GM23338 (cell line): Measurements from ENCODE around the gene ZNF714. TPM values are rescaled to one million over a fixed set of nuclear protein-coding genes. Genes with fewer than 3 reads are reported as not detected.

Source experiments
- ATAC-seq: fragments of 200-7000 bp; cut with Tn5 transposase; 3 replicates; pipeline ENCODE4 v1.9.1; 2020
- DNase-seq: peaks from one replicate; pipeline ENCODE4 v3.0.0-alpha.2; 2015; ENCODE audit warnings: low spot score
- H2AFZ ChIP-seq: fragments of 200-600 bp; sonication (generic); 2 replicates; pipeline ENCODE4 v1.8.0; 2016; ENCODE audit warnings: antibody characterized with exemption, mild to moderate bottlenecking, moderate library complexity
- H3F3A ChIP-seq: fragments of 200-600 bp; sonication (generic); replicated peaks from 2 replicates; pipeline ENCODE4 v1.8.0; 2017; ENCODE audit warnings: antibody characterized with exemption, mixed run types, low read depth
- H3K27ac ChIP-seq: fragments of 200-600 bp; sonication (generic); 2 replicates; pipeline ENCODE4 v1.6.1; 2016; ENCODE audit warnings: low read depth
- H3K27me3 ChIP-seq: fragments of 200-600 bp; sonication (generic); 2 replicates; pipeline ENCODE4 v1.8.0; 2016; ENCODE audit warnings: mild to moderate bottlenecking, mixed run types, moderate library complexity; ENCODE audit not compliant: insufficient read depth
- H3K36me3 ChIP-seq: fragments of 200-600 bp; sonication (generic); 2 replicates; pipeline ENCODE4 v1.8.0; 2016; ENCODE audit warnings: mild to moderate bottlenecking; ENCODE audit not compliant: insufficient read depth
- H3K4me1 ChIP-seq: fragments of 200-600 bp; sonication (generic); 2 replicates; pipeline ENCODE4 v1.8.0; 2016; ENCODE audit warnings: mild to moderate bottlenecking, moderate library complexity; ENCODE audit not compliant: insufficient read depth
- H3K4me2 ChIP-seq: fragments of 200-600 bp; sonication (generic); 2 replicates; pipeline ENCODE4 v1.7.1; 2017; ENCODE audit warnings: mixed run types
- H3K4me3 ChIP-seq: fragments of 200-600 bp; sonication (generic); 2 replicates; pipeline ENCODE4 v1.6.1; 2016; ENCODE audit warnings: mixed run types
- H3K79me2 ChIP-seq: fragments of 200-600 bp; sonication (generic); replicated peaks from 2 replicates; pipeline ENCODE4 v1.8.0; 2017; ENCODE audit warnings: mild to moderate bottlenecking; ENCODE audit not compliant: insufficient read depth
- H3K9me2 ChIP-seq: fragments of 200-600 bp; sonication (generic); 2 replicates; pipeline ENCODE4 v1.8.0; 2017; ENCODE audit not compliant: insufficient read depth
- H4K20me1 ChIP-seq: fragments of 200-600 bp; sonication (generic); replicated peaks from 2 replicates; pipeline ENCODE4 v1.8.0; 2017; ENCODE audit warnings: mild to moderate bottlenecking; ENCODE audit not compliant: insufficient read depth
- H3K27ac Mint-ChIP-seq: 2 replicates; pipeline ENCODE4 v1.8.0; 2020; ENCODE audit warnings: inconsistent platforms, mild to moderate bottlenecking, moderate library complexity, mixed read lengths
- H3K27me3 Mint-ChIP-seq: 3 replicates; pipeline ENCODE4 v1.8.0; 2022; ENCODE audit warnings: low read depth, mild to moderate bottlenecking, moderate library complexity, mixed read lengths, inconsistent platforms; ENCODE audit not compliant: insufficient read depth, poor library complexity
- H3K36me3 Mint-ChIP-seq: 3 replicates; pipeline ENCODE4 v1.8.0; 2021; ENCODE audit warnings: low read depth, mild to moderate bottlenecking, inconsistent platforms, moderate library complexity, mixed read lengths
- H3K4me1 Mint-ChIP-seq: 3 replicates; pipeline ENCODE4 v1.8.0; 2020; ENCODE audit warnings: mild to moderate bottlenecking, inconsistent platforms, mixed read lengths
- H3K4me3 Mint-ChIP-seq: 3 replicates; pipeline ENCODE4 v1.8.0; 2021; ENCODE audit warnings: moderate library complexity, mild to moderate bottlenecking, inconsistent platforms, mixed read lengths
- H3K9me3 Mint-ChIP-seq: 3 replicates; pipeline ENCODE4 v1.8.0; 2020; ENCODE audit warnings: moderate library complexity, mild to moderate bottlenecking, inconsistent platforms, mixed read lengths
- CREB1 ChIP-seq: fragments of 250-450 bp; sonication (Bioruptor Pico); IDR thresholded peaks from 2 replicates; pipeline ENCODE4 v1.5.0; 2020; ENCODE audit warnings: low read depth, mild to moderate bottlenecking, moderate library complexity
- NANOG ChIP-seq: IDR thresholded peaks from 2 replicates; pipeline ENCODE4 v1.6.1; 2016; ENCODE audit warnings: antibody characterized with exemption, borderline replicate concordance
- ZNF331 ChIP-seq: fragments of 250-450 bp; sonication (Bioruptor Pico); IDR thresholded peaks from 2 replicates; pipeline ENCODE4 v1.5.0; 2020; ENCODE audit warnings: low read depth, mild to moderate bottlenecking, moderate library complexity
- polyA plus RNA-seq: library from polyadenylated mRNA; unstranded; fragments of >200 nt; fragmentation: Nextera tagmentation; extraction: Ambion mirVana; gene quantifications from 2 replicates; pipeline ENCODE4 v1.2.1, GENCODE V29; 2016
- total RNA-seq: library from RNA; depleted of rRNA; stranded (reverse); fragments of >200 nt; shearing (Covaris generic); gene quantifications from 2 replicates; pipeline ENCODE4 v1.2.3, GENCODE V29; 2014
- TF ChIP-seq, protein P1 (sequence below): fragments of 250-450 bp; sonication (Bioruptor Pico); IDR thresholded peaks from 2 replicates; pipeline ENCODE4 v1.5.0; 2020; ENCODE audit warnings: mild to moderate bottlenecking, moderate library complexity
- TF ChIP-seq, protein P2 (sequence below): IDR thresholded peaks from one replicate; pipeline ENCODE4 v1.6.1; 2018; ENCODE audit warnings: antibody characterized with exemption; ENCODE audit not compliant: unreplicated experiment
- TF ChIP-seq, protein P3 (sequence below), 2 experiments: fragments of 200-600 bp in 1 of 2; sonication (generic) in 1 of 2; conservative IDR thresholded peaks; 2 replicates each; pipeline versions ENCODE4 v1.5.1 to v1.6.1; 2016 to 2017; ENCODE audit warnings: antibody characterized with exemption in 2 of 2, low read depth in 2 of 2, mild to moderate bottlenecking in 2 of 2, moderate library complexity in 1 of 2

Gene ZNF714
- total and polyA plus RNA-seq, 2 experiments from 2014 or later = 43.5 to 83.2 TPM

DNA sequence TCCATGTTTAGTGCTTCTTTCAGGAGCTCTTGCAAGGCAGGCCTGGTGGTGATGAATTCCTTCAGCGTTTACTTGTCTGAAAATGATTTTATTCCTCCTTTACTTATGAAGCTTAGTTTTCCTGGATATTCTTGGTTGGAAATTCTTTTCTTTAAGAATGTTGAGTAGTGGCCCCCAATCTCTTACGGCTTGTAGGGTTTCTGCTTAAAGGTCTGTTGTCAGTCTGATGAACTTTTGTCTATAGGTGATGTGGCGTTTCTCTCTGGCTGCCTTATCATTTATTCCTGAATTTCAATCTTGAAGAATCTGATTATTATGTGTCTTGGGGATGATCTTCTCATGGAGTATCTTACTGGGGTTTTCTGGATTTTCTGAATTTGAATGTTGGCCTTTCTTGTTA lies 35.5 kb upstream of the ZNF714 start (continued):
- TF ChIP-seq, protein P1, sequence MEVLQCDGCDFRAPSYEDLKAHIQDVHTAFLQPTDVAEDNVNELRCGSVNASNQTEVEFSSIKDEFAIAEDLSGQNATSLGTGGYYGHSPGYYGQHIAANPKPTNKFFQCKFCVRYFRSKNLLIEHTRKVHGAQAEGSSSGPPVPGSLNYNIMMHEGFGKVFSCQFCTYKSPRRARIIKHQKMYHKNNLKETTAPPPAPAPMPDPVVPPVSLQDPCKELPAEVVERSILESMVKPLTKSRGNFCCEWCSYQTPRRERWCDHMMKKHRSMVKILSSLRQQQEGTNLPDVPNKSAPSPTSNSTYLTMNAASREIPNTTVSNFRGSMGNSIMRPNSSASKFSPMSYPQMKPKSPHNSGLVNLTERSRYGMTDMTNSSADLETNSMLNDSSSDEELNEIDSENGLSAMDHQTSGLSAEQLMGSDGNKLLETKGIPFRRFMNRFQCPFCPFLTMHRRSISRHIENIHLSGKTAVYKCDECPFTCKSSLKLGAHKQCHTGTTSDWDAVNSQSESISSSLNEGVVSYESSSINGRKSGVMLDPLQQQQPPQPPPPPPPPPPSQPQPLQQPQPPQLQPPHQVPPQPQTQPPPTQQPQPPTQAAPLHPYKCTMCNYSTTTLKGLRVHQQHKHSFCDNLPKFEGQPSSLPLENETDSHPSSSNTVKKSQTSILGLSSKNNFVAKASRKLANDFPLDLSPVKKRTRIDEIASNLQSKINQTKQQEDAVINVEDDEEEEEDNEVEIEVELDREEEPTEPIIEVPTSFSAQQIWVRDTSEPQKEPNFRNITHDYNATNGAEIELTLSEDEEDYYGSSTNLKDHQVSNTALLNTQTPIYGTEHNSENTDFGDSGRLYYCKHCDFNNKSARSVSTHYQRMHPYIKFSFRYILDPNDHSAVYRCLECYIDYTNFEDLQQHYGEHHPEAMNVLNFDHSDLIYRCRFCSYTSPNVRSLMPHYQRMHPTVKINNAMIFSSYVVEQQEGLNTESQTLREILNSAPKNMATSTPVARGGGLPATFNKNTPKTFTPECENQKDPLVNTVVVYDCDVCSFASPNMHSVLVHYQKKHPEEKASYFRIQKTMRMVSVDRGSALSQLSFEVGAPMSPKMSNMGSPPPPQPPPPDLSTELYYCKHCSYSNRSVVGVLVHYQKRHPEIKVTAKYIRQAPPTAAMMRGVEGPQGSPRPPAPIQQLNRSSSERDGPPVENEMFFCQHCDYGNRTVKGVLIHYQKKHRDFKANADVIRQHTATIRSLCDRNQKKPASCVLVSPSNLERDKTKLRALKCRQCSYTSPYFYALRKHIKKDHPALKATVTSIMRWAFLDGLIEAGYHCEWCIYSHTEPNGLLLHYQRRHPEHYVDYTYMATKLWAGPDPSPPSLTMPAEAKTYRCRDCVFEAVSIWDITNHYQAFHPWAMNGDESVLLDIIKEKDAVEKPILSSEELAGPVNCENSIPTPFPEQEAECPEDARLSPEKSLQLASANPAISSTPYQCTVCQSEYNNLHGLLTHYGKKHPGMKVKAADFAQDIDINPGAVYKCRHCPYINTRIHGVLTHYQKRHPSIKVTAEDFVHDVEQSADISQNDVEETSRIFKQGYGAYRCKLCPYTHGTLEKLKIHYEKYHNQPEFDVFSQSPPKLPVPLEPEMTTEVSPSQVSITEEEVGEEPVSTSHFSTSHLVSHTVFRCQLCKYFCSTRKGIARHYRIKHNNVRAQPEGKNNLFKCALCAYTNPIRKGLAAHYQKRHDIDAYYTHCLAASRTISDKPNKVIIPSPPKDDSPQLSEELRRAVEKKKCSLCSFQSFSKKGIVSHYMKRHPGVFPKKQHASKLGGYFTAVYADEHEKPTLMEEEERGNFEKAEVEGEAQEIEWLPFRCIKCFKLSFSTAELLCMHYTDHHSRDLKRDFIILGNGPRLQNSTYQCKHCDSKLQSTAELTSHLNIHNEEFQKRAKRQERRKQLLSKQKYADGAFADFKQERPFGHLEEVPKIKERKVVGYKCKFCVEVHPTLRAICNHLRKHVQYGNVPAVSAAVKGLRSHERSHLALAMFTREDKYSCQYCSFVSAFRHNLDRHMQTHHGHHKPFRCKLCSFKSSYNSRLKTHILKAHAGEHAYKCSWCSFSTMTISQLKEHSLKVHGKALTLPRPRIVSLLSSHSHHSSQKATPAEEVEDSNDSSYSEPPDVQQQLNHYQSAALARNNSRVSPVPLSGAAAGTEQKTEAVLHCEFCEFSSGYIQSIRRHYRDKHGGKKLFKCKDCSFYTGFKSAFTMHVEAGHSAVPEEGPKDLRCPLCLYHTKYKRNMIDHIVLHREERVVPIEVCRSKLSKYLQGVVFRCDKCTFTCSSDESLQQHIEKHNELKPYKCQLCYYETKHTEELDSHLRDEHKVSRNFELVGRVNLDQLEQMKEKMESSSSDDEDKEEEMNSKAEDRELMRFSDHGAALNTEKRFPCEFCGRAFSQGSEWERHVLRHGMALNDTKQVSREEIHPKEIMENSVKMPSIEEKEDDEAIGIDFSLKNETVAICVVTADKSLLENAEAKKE = no peak

DNA sequence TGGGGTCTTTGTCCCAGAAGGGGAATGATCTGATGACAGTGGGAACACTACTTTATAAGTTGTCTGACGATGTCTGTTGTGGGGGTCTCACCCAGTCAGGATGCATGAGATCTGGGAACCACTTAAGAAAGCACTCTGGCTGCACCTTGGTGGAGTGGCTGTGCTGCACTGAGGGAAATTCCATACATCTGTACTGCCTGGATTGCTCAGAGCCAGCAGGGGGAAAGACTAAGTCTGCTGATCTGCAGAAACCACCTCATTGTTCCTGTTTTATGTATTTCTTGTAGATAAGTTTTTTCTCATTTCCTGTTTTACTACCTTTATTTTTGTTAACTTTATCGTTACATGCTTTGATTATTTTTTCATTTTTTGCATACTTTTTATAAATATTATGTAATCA lies 34.3 kb upstream of the ZNF714 start:
- H3K36me3 ChIP-seq = 0 out of 2 replicates have a peak, but pooled peaks cover 4% of the 10 kb centered on the region
- peaks cover 27% of the 10 kb centered on the region for H3K9me3 Mint-ChIP-seq
- no peak for ATAC-seq
- TF ChIP-seq, protein P2, sequence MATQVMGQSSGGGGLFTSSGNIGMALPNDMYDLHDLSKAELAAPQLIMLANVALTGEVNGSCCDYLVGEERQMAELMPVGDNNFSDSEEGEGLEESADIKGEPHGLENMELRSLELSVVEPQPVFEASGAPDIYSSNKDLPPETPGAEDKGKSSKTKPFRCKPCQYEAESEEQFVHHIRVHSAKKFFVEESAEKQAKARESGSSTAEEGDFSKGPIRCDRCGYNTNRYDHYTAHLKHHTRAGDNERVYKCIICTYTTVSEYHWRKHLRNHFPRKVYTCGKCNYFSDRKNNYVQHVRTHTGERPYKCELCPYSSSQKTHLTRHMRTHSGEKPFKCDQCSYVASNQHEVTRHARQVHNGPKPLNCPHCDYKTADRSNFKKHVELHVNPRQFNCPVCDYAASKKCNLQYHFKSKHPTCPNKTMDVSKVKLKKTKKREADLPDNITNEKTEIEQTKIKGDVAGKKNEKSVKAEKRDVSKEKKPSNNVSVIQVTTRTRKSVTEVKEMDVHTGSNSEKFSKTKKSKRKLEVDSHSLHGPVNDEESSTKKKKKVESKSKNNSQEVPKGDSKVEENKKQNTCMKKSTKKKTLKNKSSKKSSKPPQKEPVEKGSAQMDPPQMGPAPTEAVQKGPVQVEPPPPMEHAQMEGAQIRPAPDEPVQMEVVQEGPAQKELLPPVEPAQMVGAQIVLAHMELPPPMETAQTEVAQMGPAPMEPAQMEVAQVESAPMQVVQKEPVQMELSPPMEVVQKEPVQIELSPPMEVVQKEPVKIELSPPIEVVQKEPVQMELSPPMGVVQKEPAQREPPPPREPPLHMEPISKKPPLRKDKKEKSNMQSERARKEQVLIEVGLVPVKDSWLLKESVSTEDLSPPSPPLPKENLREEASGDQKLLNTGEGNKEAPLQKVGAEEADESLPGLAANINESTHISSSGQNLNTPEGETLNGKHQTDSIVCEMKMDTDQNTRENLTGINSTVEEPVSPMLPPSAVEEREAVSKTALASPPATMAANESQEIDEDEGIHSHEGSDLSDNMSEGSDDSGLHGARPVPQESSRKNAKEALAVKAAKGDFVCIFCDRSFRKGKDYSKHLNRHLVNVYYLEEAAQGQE = no peak
- TF ChIP-seq ZNF331 (CRISPR knock-in tag) = no peak
- TF ChIP-seq, protein P3, sequence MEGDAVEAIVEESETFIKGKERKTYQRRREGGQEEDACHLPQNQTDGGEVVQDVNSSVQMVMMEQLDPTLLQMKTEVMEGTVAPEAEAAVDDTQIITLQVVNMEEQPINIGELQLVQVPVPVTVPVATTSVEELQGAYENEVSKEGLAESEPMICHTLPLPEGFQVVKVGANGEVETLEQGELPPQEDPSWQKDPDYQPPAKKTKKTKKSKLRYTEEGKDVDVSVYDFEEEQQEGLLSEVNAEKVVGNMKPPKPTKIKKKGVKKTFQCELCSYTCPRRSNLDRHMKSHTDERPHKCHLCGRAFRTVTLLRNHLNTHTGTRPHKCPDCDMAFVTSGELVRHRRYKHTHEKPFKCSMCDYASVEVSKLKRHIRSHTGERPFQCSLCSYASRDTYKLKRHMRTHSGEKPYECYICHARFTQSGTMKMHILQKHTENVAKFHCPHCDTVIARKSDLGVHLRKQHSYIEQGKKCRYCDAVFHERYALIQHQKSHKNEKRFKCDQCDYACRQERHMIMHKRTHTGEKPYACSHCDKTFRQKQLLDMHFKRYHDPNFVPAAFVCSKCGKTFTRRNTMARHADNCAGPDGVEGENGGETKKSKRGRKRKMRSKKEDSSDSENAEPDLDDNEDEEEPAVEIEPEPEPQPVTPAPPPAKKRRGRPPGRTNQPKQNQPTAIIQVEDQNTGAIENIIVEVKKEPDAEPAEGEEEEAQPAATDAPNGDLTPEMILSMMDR (conservative IDR thresholded peaks at IDR 0.05; ENCODE audit: low read depth in 2 of 2) = no peak
- TF ChIP-seq NANOG = no peak
- TF ChIP-seq CREB1 (CRISPR knock-in tag) = no peak

More for the DNA sequence above, 34.3 kb upstream of the ZNF714 start:
- no peak for DNase-seq
- H3K4me3 Mint-ChIP-seq = no peak overlapping the region
- H3K79me2 ChIP-seq = peaks cover 69% of the 10 kb centered on the region
- no peak overlapping the region for H3K27ac ChIP-seq
- no peak overlapping the region for H3K4me2 ChIP-seq
- H4K20me1 ChIP-seq = no peaks in the 10 kb centered on the region; the same call in 1 of the 2 replicates
- no peaks in the 10 kb centered on the region for H3K4me1 ChIP-seq
- H3K4me3 ChIP-seq = no peak overlapping the region
- no peak overlapping the region for H2AFZ ChIP-seq
- H3K27me3 Mint-ChIP-seq = no peaks in the 10 kb centered on the region
- no peak overlapping the region for H3K27ac Mint-ChIP-seq
- H3K9me2 ChIP-seq = no peaks in the 10 kb centered on the region
- peaks cover 69% of the 10 kb centered on the region for H3K36me3 Mint-ChIP-seq
- H3K4me1 Mint-ChIP-seq = no peaks in the 10 kb centered on the region
- 0 out of 2 replicates have a peak, but pooled peaks cover 2% of the 10 kb centered on the region for H3F3A ChIP-seq
- no peaks in the 10 kb centered on the region for H3K27me3 ChIP-seq
